ENCODE data around the gene RETREG3. TPM values are rescaled to one million over a fixed set of nuclear protein-coding genes. Genes with fewer than 3 reads are reported as not detected.
"Not testable (repeated sequence)": the region's sequence is repeated elsewhere in the genome, so short reads cannot be mapped to it uniquely, and the experiment has no call there.

RETREG3 gene
- total RNA-seq, 6 experiments from 2014 or later: 42.5 to 61.1 (median 48.9) TPM

GRCh38 chr17:42617956-42618431 lies 8.8 kb upstream of the RETREG3 start:
- no peak overlapping the region for H3K4me3 Mint-ChIP-seq
- no peak for DNase-seq
- no peak for TF ChIP-seq CTCF (IDR thresholded peaks at IDR 0.05)
- H3K9me3 Mint-ChIP-seq: no peaks in the 10 kb centered on the region
- H3K27ac Mint-ChIP-seq: no peak overlapping the region
- peaks cover 15% of the 10 kb centered on the region for H3K36me3 Mint-ChIP-seq (ENCODE audit: low read depth)
- peaks cover 12% of the 10 kb centered on the region; the same call in 1 of the 2 replicates for H3K4me1 Mint-ChIP-seq (ENCODE audit: low read depth)
- H3K27me3 Mint-ChIP-seq (ENCODE audit: insufficient read depth): peaks cover 1% of the 10 kb centered on the region

GRCh38 chr17:42613699-42614295 lies 4.6 kb upstream of the RETREG3 start:
- Mint-ChIP-seq H3K4me1 (ENCODE audit: low read depth) (peaks cover 11% of the 10 kb centered on the region; the same call in 1 of the 2 replicates), H3K4me3 (no peak overlapping the region), H3K27ac (no peak overlapping the region), H3K27me3 (ENCODE audit: insufficient read depth) (no peaks in the 10 kb centered on the region; the same call in 1 of the 2 replicates), H3K36me3 (ENCODE audit: low read depth) (peaks cover 20% of the 10 kb centered on the region), H3K9me3 (no peaks in the 10 kb centered on the region)
- no peak for TF ChIP-seq CTCF (IDR thresholded peaks at IDR 0.05)
- no peak for DNase-seq

GRCh38 chr17:42612013-42612412 lies 2.8 kb upstream of the RETREG3 start:
- Mint-ChIP-seq H3K27ac (no peak overlapping the region), H3K4me3 (peak overlapping the region; percentile 50), H3K27me3 (ENCODE audit: insufficient read depth) (no peaks in the 10 kb centered on the region; the same call in 1 of the 2 replicates), H3K4me1 (ENCODE audit: low read depth) (peaks cover 8% of the 10 kb centered on the region), H3K36me3 (ENCODE audit: low read depth) (peaks cover 20% of the 10 kb centered on the region), H3K9me3 (no peaks in the 10 kb centered on the region)
- no peak for TF ChIP-seq CTCF (IDR thresholded peaks at IDR 0.05)
- DNase-seq: no peak

GRCh38 chr17:42609814-42610801 lies 934 bp upstream of the RETREG3 start:
- peaks cover 18% of the 10 kb centered on the region for H3K36me3 Mint-ChIP-seq (ENCODE audit: low read depth)
- DNase-seq; H3K9me3 Mint-ChIP-seq; H3K27me3 Mint-ChIP-seq (ENCODE audit: insufficient read depth): not testable (repeated sequence)
- H3K4me1 Mint-ChIP-seq (ENCODE audit: low read depth): peaks cover 25% of the 10 kb centered on the region
- H3K4me3 Mint-ChIP-seq: peak overlapping the region; percentile 100
- H3K27ac Mint-ChIP-seq: peak overlapping the region; percentile 90

DNA sequence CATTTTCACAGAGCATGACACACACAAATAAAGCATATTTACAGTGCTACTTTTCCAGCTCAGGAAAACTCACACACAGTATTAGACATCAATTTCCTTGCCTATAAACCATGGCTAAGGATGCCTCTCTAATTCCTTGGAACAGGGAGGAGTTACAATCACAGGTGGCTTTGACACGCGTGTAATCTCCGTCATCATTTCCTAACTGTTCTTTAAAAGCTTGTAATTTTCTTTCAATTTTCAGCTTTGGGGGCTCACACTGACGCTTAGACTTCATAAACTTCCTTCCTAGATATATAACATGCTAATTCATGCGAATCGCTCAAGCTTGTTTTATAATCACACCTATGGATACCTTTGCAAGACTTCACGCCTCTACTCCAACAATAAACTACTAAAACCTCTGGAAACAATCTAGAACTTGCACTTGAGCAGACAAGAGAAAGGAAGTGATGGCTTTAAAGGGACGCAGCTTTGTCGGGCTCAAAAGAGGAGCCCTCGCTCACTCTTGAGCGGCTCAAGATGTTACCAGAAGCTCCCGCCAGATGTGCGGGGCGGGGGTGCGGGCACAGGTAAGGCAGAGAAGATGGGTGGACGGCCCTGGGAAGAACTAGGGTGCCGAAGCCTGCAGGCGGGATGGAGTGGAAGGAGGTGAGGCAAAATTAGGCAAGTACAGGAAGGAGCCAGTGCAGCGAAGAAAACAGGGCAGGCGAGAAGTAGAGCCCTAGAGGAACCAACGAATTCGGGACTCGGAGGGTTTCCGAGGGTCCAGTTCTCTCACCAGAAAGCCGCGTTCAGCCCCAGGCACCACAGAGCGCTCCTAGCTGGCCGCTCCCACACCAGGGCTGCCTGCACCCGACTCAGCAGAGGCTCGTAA lies 631 bp downstream of the RETREG3 start:
- Mint-ChIP-seq H3K4me1 (ENCODE audit: low read depth) (peaks cover 38% of the 10 kb centered on the region), H3K27me3 (ENCODE audit: insufficient read depth) (no peaks in the 10 kb centered on the region), H3K9me3 (no peaks in the 10 kb centered on the region), H3K4me3 (peak overlapping the region; percentile 100), H3K27ac (peak overlapping the region; percentile 90), H3K36me3 (ENCODE audit: low read depth) (peaks cover 6% of the 10 kb centered on the region)
- TF ChIP-seq CTCF (IDR thresholded peaks at IDR 0.05): no peak
- DNase-seq: no peak

Data from HFFc6 (cell line).